Gastroesophageal sphincter (tissue), 3 donors: ENCODE results near the gene HIVEP2.

Experiments used
- CTCF ChIP-seq, 4 experiments: fragments of 200-600 bp in 2 of 4; fragments of 450-650 bp in 2 of 4; sonication (generic) in 1 of 4; IDR thresholded peaks; one replicate each; pipeline ENCODE4 v1.5.1; 2017 to 2019; ENCODE audit warnings: antibody characterized with exemption in 4 of 4, mild to moderate bottlenecking in 2 of 4, moderate library complexity in 2 of 4
- EP300 ChIP-seq: sonication (generic); formaldehyde crosslinking; IDR thresholded peaks from one replicate; pipeline ENCODE4 v1.6.1; 2017; ENCODE audit warnings: antibody characterized with exemption, mild to moderate bottlenecking
- POLR2A ChIP-seq, 2 donors: fragments of 450-650 bp; IDR thresholded peaks; one replicate each; pipeline ENCODE4 v1.6.1; 2017; ENCODE audit warnings: antibody characterized with exemption in 2 of 2, mild to moderate bottlenecking in 2 of 2, moderate library complexity in 1 of 2
- POLR2AphosphoS5 ChIP-seq: sonication (generic); formaldehyde crosslinking; IDR thresholded peaks from one replicate; pipeline ENCODE4 v1.6.1; 2017; ENCODE audit warnings: antibody characterized with exemption

GRCh38 chr6:142871910-142872331, 73.1 kb downstream of the HIVEP2 start:
- TF ChIP-seq CTCF (IDR thresholded peaks at IDR 0.05) = no peak
- TF ChIP-seq POLR2AphosphoS5 = peak; percentile 30
- TF ChIP-seq EP300 = no peak
- TF ChIP-seq POLR2A (IDR thresholded peaks at IDR 0.05) = no peak
